ENCODE results near the gene KCNT1.

Gene KCNT1

DNA sequence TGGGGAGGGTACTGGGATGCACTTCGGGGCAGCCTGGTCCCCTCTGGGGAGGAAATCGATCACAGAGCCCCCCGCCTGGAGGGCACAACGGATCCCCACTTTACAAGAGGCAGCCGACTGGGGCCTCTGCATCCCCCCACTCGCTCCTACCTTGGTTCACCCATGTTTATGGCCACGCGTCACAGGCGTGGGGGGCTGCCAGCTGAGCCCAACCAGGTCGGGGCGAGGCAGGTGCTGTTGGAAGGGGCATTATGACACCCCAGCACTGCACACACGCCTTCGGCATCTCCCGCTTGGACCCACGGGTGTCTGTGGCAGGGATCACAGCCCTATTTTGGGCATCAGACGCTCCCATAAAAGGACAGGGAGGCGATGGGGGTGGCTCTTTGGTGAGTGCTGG, 17.3 kb upstream of the KCNT1 start:
- no peaks in the 10 kb centered on the region for H3K9me3 Mint-ChIP-seq
- H3K27me3 Mint-ChIP-seq: no peaks in the 10 kb centered on the region
- H3K27ac Mint-ChIP-seq: no peak overlapping the region
- no peaks in the 10 kb centered on the region for H3K4me1 Mint-ChIP-seq (ENCODE audit: low read depth)
- no peak overlapping the region for H3K4me3 Mint-ChIP-seq
- H3K36me3 Mint-ChIP-seq (ENCODE audit: low read depth): no peaks in the 10 kb centered on the region

DNA sequence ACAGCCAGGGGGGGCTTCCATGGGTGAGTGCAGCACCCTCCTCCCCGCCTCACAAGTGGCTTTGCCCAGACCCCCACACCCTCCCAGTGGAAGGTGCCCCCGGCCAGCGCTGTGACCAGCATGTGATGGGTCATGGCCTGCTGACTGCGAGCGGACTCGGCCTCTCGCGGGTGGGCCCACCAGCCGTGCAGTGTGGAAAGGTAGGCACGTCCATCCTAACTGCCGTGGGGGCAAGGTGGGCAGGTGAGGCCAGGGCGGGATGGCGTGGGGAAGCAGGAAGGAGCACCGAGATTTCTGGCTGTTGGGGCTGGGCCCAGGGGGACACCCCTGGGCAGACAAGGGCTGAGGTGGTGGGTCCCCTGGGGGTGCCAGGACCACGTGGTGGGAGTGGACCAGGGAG, 14.8 kb upstream of the KCNT1 start:
- Mint-ChIP-seq H3K4me3 (no peak overlapping the region), H3K27ac (no peak overlapping the region), H3K4me1 (ENCODE audit: low read depth) (no peaks in the 10 kb centered on the region), H3K9me3 (no peaks in the 10 kb centered on the region), H3K36me3 (ENCODE audit: low read depth) (no peaks in the 10 kb centered on the region), H3K27me3 (no peaks in the 10 kb centered on the region)

DNA sequence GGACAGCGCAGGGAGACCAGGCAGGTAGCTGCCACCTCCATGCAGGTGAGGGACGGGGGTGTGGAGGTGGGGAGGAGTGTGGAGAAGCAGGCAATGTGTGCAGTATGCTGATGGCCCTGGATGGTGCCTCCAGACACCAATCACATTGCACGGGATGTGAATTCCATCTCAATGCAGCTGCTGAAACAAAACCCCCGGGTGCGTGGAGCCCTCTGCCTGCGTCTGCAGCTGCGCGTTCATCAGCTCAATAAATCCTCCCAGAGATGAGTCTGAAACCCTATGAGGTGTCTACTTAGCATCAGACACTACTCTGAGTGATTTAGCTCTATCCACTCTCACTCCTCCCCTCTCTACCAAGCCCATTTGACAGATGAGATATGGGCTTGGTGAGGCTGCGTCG, 13.0 kb upstream of the KCNT1 start:
- H3K27me3 Mint-ChIP-seq: no peaks in the 10 kb centered on the region
- no peak overlapping the region for H3K4me3 Mint-ChIP-seq
- H3K36me3 Mint-ChIP-seq (ENCODE audit: low read depth): no peaks in the 10 kb centered on the region
- H3K27ac Mint-ChIP-seq: no peak overlapping the region
- no peaks in the 10 kb centered on the region for H3K4me1 Mint-ChIP-seq (ENCODE audit: low read depth)
- H3K9me3 Mint-ChIP-seq: no peaks in the 10 kb centered on the region

DNA sequence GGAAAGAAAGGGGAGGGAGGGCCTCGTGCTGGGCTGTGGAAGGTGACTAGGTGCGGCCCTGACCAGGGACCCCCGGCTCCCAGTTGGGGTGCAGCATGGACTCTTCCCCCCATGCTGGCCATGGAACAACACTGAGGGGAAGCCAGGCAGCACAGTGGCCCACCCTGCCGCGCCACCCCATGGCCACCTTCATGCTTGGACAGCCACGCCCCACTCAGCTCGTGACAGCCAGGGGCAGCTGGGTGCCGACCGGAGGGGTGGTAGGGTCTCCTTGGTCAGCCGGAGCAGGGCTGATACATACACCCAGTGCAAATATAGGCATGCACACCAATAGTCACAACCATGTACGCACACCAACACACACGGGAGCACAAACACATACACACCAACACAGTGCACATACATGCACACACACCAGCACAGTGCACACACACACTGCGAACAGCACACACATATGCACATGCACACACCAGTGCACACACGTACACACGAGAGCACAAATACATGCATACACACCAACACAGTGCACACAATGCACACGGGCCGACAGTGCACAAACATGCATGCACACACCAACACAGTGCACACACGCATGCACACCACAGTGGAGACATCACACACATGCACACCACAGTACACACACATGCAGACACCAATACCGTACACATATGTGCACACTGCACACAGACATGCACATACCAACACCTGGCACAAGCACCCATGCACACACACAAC, 11.0 kb upstream of the KCNT1 start:
- Mint-ChIP-seq H3K27me3 (no peaks in the 10 kb centered on the region), H3K4me3 (no peak overlapping the region), H3K36me3 (ENCODE audit: low read depth) (no peaks in the 10 kb centered on the region), H3K4me1 (ENCODE audit: low read depth) (no peaks in the 10 kb centered on the region), H3K9me3 (no peaks in the 10 kb centered on the region), H3K27ac (no peak overlapping the region)

DNA sequence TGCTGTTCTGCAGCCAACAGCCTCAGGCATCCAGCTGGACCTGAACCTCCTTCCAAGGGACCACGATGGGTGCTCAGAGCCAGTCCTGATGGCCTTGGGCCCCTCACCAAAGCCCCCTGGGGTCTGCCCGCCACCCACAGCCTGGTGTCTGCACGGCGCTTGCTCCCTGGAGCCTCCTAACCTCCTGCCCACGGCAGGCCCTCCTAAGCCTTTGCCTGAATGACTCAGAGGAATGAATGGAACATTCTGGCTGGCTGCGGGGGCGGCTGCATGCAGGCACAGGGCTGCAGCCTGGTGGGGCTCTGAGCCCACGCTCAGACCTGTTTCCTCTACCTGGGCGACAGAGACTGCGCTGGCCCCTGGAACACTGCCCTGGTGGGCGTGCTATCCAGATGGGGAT, 9.6 kb upstream of the KCNT1 start:
- Mint-ChIP-seq H3K4me3 (no peak overlapping the region), H3K27me3 (no peaks in the 10 kb centered on the region), H3K9me3 (no peaks in the 10 kb centered on the region), H3K36me3 (ENCODE audit: low read depth) (no peaks in the 10 kb centered on the region), H3K27ac (no peak overlapping the region), H3K4me1 (ENCODE audit: low read depth) (no peaks in the 10 kb centered on the region)

DNA sequence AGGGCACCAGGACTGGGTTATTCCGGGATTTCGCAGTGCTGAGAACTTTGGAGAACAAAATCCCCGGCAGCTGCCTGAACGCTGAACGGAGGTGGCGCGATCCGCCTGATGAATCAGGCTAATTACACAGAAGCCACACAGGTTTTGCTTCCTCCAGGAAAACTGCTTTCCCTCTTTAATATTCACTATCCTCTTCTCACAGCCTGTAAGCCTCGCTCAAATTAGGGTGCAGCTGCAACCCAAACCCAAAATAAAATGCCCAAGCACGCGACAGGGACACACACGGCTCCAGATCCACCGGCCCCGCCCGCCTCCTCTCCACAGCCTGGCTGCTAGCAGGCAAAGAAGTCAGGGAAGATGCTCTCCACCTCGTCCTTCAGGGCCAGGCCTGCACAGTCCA, 8.7 kb upstream of the KCNT1 start:
- no peaks in the 10 kb centered on the region for H3K36me3 Mint-ChIP-seq (ENCODE audit: low read depth)
- no peaks in the 10 kb centered on the region for H3K9me3 Mint-ChIP-seq
- no peak overlapping the region for H3K27ac Mint-ChIP-seq
- no peaks in the 10 kb centered on the region for H3K27me3 Mint-ChIP-seq
- no peak overlapping the region for H3K4me3 Mint-ChIP-seq
- H3K4me1 Mint-ChIP-seq (ENCODE audit: low read depth): no peaks in the 10 kb centered on the region

DNA sequence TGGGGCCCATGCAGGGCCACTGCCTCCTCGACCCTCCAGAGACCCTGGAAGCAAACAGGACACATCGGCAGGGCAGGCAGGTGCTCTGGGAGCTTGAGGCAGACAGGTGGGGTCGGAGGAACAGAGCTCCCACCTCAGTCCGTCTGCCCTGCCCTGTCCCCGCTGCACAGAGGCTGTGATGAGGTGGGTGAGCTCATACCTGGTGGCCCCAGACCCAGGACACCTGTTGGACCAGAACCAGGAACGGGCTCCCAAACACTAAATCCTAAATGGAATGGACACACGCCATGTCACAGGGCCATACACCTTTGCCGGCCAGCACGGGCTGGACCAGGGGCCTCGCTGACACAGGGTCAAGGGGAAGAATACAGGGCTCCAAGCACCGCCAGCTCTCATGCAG, 8.2 kb upstream of the KCNT1 start:
- H3K27ac Mint-ChIP-seq: no peak overlapping the region
- H3K36me3 Mint-ChIP-seq (ENCODE audit: low read depth): no peaks in the 10 kb centered on the region
- no peak overlapping the region for H3K4me3 Mint-ChIP-seq
- no peaks in the 10 kb centered on the region for H3K27me3 Mint-ChIP-seq
- no peaks in the 10 kb centered on the region for H3K9me3 Mint-ChIP-seq
- no peaks in the 10 kb centered on the region for H3K4me1 Mint-ChIP-seq (ENCODE audit: low read depth)

DNA sequence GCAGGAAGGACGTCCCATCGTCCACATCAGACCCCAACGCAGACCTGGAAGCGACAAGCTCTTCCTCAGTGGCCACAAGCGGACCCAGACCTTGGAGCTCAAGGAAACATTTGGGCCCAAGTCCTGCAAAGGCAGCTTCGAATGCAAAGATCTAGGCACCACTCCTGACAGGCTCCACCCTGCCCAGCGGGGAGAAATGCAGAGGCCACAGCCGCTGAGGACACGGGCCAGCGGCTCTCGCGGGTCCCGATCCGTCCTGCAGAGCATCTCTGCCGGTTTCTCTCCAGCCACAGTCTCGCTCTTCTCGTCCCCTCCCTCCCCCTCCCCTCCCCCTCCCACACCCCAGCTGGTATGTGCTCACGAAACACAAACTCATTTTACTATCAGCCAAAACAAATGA, 7.6 kb upstream of the KCNT1 start:
- no peaks in the 10 kb centered on the region for H3K9me3 Mint-ChIP-seq
- no peaks in the 10 kb centered on the region for H3K36me3 Mint-ChIP-seq (ENCODE audit: low read depth)
- H3K27me3 Mint-ChIP-seq: no peaks in the 10 kb centered on the region
- H3K27ac Mint-ChIP-seq: no peak overlapping the region
- no peak overlapping the region for H3K4me3 Mint-ChIP-seq
- H3K4me1 Mint-ChIP-seq (ENCODE audit: low read depth): no peaks in the 10 kb centered on the region

DNA sequence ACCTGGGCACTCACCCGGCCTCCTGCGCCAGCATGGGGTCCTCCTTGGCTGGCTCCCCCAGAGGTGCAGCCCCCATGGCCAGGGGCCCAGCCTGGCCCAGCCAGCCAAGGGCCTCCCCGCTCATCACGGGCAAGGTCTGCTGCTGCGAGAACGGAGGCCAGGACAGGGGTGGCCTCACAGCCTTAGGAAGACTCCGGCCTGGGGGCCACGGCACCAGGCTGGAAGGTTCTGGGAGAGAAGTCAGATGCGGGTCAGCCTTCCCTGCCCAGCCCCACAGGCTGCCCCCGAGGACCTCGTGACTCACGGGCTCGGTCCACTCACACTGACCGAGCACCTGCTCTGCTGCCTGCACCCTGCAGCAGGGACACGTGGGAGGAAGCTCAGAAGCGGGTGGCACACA, 6.9 kb upstream of the KCNT1 start:
- H3K4me1 Mint-ChIP-seq (ENCODE audit: low read depth): no peaks in the 10 kb centered on the region
- no peaks in the 10 kb centered on the region for H3K36me3 Mint-ChIP-seq (ENCODE audit: low read depth)
- no peak overlapping the region for H3K4me3 Mint-ChIP-seq
- no peaks in the 10 kb centered on the region for H3K9me3 Mint-ChIP-seq
- H3K27ac Mint-ChIP-seq: no peak overlapping the region
- no peaks in the 10 kb centered on the region for H3K27me3 Mint-ChIP-seq

DNA sequence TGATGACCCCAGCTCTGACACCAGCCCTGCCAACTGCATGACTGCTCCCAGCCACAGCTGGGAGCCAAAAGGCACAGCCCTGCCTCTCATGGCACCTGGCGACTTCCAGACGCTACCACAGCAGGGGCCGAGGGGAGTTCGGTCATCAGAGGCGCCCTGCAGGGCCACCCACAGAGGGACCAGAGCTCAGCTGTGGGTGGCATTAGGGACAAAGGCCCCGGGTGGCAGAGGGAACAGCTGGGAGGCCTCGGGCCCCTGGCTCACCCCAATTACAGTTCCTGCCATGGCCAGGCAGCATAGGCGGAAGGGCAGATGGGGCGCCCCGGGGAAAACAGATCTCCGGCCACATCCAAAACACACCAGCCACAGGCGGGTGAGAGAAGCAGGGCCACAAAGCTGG, 6.3 kb upstream of the KCNT1 start:
- Mint-ChIP-seq H3K27ac (no peak overlapping the region), H3K9me3 (no peaks in the 10 kb centered on the region), H3K36me3 (ENCODE audit: low read depth) (no peaks in the 10 kb centered on the region), H3K4me1 (ENCODE audit: low read depth) (no peaks in the 10 kb centered on the region), H3K4me3 (no peak overlapping the region), H3K27me3 (no peaks in the 10 kb centered on the region)

DNA sequence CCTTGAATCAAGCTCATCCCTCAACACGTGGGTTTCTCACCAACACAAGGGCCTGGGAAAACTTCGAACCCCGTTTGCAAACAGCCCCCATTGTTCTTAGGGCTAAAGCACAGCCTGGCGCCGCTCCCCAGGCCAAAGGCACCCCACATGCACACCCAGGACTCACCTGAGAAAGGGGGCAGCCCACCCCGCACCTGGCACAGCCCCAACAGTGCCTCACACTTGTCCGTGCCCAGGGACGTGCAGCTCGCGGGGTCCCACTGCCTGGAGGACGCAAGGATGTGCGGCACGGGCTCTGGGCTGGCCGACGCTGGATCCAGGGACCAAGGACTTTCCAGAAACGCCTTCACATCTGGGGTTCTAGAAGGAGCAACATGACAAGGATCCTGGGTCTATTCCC, 5.5 kb upstream of the KCNT1 start:
- no peak overlapping the region for H3K4me3 Mint-ChIP-seq

DNA sequence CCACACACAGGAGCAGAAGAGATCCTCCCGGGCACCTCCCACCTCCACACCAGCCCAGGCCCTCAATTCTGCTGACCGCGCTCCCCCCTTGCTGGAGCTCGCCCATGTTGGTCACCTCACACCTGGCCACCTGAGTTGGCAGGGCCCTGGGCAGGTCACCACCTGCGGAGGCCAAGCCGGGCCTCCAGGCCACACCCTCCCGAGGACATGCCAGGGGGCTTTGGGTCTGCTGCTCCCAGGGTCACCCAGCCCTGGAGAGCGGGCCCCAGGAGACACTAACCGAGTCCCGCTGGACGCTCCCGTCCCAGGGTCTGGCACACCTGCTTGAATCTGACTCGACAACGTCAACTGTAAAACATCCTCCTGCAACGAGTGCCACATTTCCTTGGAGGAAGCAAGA, 4.8 kb upstream of the KCNT1 start:
- Mint-ChIP-seq H3K36me3 (ENCODE audit: low read depth) (no peaks in the 10 kb centered on the region), H3K4me3 (no peak overlapping the region), H3K9me3 (no peaks in the 10 kb centered on the region), H3K4me1 (ENCODE audit: low read depth) (no peaks in the 10 kb centered on the region), H3K27me3 (no peaks in the 10 kb centered on the region), H3K27ac (no peak overlapping the region)

More for the DNA sequence above, 5.5 kb upstream of the KCNT1 start:
- H3K4me1 Mint-ChIP-seq (ENCODE audit: low read depth): no peaks in the 10 kb centered on the region
- H3K27ac Mint-ChIP-seq: no peak overlapping the region
- no peaks in the 10 kb centered on the region for H3K27me3 Mint-ChIP-seq
- no peaks in the 10 kb centered on the region for H3K9me3 Mint-ChIP-seq
- no peaks in the 10 kb centered on the region for H3K36me3 Mint-ChIP-seq (ENCODE audit: low read depth)

DNA sequence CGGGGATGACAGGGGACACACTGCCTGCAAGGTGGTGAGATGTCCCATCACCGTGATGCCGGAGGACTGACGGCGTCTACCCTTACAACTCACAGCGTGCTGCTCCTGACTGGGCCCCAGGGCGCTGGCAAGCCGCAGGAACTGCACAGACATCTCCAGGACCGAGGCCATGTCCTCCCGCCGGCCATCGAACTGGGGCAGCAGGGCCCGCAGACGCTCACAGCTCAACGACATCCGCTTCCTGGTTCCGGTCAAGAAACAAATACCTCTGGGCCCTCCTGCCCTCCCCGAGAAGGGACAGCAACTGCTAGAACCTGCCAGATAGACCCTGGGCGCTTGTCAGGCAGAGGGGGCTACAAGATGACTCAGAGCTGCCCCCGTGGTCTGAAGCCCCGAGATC, 3.7 kb upstream of the KCNT1 start:
- Mint-ChIP-seq H3K4me3 (no peak overlapping the region), H3K9me3 (no peaks in the 10 kb centered on the region), H3K36me3 (ENCODE audit: low read depth) (no peaks in the 10 kb centered on the region), H3K27ac (no peak overlapping the region), H3K4me1 (ENCODE audit: low read depth) (no peaks in the 10 kb centered on the region), H3K27me3 (no peaks in the 10 kb centered on the region)

DNA sequence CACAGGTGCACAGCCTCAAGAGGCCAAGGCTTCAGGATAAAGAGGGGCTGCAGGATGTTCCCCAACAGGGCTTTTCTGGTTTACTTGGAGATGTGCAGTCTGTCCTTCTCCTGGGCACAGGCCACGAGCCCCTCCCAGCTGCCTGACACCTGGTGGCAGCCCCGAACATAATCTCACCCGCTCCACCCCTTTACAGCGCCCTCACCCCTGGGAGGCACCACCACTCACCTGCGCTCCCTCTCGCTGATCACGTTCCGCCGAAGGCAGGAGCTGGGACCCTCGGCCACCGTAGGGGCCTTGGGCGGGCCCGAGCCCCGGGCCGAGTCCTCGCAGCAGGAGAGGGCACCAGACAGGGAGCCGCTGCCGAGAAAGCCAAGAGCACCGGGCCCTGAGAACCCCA, 3.2 kb upstream of the KCNT1 start:
- no peak overlapping the region for H3K4me3 Mint-ChIP-seq
- H3K27ac Mint-ChIP-seq: no peak overlapping the region
- no peaks in the 10 kb centered on the region for H3K36me3 Mint-ChIP-seq (ENCODE audit: low read depth)
- H3K9me3 Mint-ChIP-seq: no peaks in the 10 kb centered on the region
- no peaks in the 10 kb centered on the region for H3K4me1 Mint-ChIP-seq (ENCODE audit: low read depth)
- no peaks in the 10 kb centered on the region for H3K27me3 Mint-ChIP-seq

DNA sequence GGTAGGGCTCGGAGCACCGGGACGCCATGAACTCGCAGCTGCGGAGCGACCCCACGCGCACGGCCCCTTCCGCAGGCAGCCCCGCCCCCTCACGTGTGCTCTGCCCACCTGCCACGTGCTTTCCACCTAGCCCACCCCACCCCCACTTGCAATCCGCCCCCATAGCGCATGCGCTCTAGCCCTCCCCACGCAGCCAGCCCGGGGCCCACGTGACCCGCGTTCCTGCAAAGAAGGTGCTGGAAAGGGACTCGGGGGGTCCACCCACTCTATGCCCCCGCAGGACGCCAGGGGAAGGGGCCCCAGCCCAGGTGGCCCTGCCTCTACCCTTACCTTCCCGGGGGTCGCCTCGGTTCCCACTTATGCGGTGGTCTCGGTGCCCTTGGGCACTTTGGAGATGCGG, 2.5 kb upstream of the KCNT1 start, which contains the start of gene SOHLH1:
TSS of gene SOHLH1 (minus strand) at position 42 of the 400 bp plus-strand sequence. CDS start at position 28, 14 bp downstream.
- no peaks in the 10 kb centered on the region for H3K9me3 Mint-ChIP-seq
- no peaks in the 10 kb centered on the region for H3K27me3 Mint-ChIP-seq

DNA sequence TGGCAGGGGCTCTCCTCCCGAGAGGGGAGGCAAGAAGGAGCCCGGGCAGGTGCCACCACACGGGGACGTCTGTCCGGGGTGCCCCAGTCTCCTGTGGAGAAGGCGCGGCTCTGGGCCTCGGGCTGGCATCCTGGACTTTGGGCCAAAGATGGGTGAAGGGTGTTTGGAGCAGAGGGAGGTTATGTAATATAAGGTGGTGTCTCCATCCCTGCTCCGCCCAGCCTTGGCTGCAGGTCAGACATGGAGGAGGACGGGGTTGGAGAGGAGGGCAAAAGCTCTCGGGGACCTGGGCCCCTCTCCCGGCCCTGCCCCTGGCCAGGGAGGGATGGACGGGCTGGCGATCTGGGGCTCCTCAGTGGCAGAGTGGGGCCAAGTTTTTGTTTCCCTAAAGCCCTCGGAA, 1.5 kb upstream of the KCNT1 start:
- Mint-ChIP-seq H3K9me3 (no peaks in the 10 kb centered on the region), H3K4me1 (ENCODE audit: low read depth) (no peaks in the 10 kb centered on the region)

More for the DNA sequence above, 2.5 kb upstream of the KCNT1 start, which contains the start of gene SOHLH1:
- Mint-ChIP-seq H3K4me3 (no peak within 1 kb of the TSS), H3K4me1 (ENCODE audit: low read depth) (no peaks in the 10 kb centered on the region), H3K27ac (no peak within 1 kb of the TSS), H3K36me3 (ENCODE audit: low read depth) (no peaks in the 10 kb centered on the region)

More for the DNA sequence above, 1.5 kb upstream of the KCNT1 start:
- H3K27me3 Mint-ChIP-seq: no peaks in the 10 kb centered on the region
- no peaks in the 10 kb centered on the region for H3K36me3 Mint-ChIP-seq (ENCODE audit: low read depth)
- H3K27ac Mint-ChIP-seq: no peak overlapping the region
- no peak overlapping the region for H3K4me3 Mint-ChIP-seq

Measured in stimulated activated naive CD8-positive, alpha-beta T cell treated with anti-CD3 and anti-CD28 coated beads, Interleukin-15, Interleukin-2, amounts not matched to agents 100 ng/mL and 50 ng/mL, for 24 hours (primary cell).